Testis (tissue), 3 donors: ENCODE results near the gene SREBF2. TPM values are rescaled to one million over a fixed set of nuclear protein-coding genes. Genes with fewer than 3 reads are reported as not detected.

ENCODE experiments used
- DNase-seq: peaks from one replicate; pipeline ENCODE4 v3.0.0-alpha.2; 2019
- H3K27ac ChIP-seq, 2 donors: fragments of 200-600 bp; sonication (generic); one replicate each; pipeline ENCODE4 v1.5.1; 2019
- H3K27me3 ChIP-seq: fragments of 200-600 bp; sonication (generic); one replicate; pipeline ENCODE4 v1.5.1; 2019
- H3K36me3 ChIP-seq: fragments of 200-600 bp; sonication (generic); one replicate; pipeline ENCODE4 v1.5.1; 2017; ENCODE audit warnings: low read depth; ENCODE audit errors: missing control alignments
- H3K4me1 ChIP-seq: fragments of 200-600 bp; sonication (generic); one replicate; pipeline ENCODE4 v1.5.1; 2019
- H3K4me3 ChIP-seq, 2 donors: fragments of 200-600 bp; sonication (generic); one replicate each; pipeline ENCODE4 v1.5.1; 2017 to 2019
- H3K9me3 ChIP-seq: fragments of 200-600 bp; sonication (generic); one replicate; pipeline ENCODE4 v1.5.1; 2017
- POLR2A ChIP-seq: fragments of 450-650 bp; IDR thresholded peaks from one replicate; pipeline ENCODE4 v1.6.1; 2017; ENCODE audit warnings: antibody characterized with exemption, mild to moderate bottlenecking, moderate library complexity
- WGBS, 2 donors: methylation state at CpG; one replicate each; pipeline ENCODE4 v1.1.5; 2018; 5-methylcytosine and 5-hydroxymethylcytosine counted together
- intact Hi-C: fragments of 100-400 bp; cut with DNase I; formaldehyde crosslinking; loops from one replicate; pipeline ENCODE4 v1.15.1; 2023; ENCODE audit warnings: low total_unique reads
- polyA plus RNA-seq: library from polyadenylated mRNA; stranded (reverse); fragments of 350-450 nt; fragmentation: Illumina TruSeq; extraction: RNeasy Lipid Tissue Mini Kit (QIAGEN cat#74804); gene quantifications from one replicate; pipeline ENCODE4 v1.2.3, GENCODE V29; 2014; ENCODE audit warnings: low read depth, low replicate concordance; ENCODE audit not compliant: insufficient read depth
- total RNA-seq, 2 donors: library from RNA; depleted of rRNA; stranded (reverse); fragments of >200 nt; gene quantifications; one replicate each; pipeline ENCODE4 v1.2.3, GENCODE V29; 2016
- TF ChIP-seq, protein P1 (sequence below), 3 experiments: fragments of 450-650 bp in 2 of 3; fragments of 200-600 bp in 1 of 3; sonication (generic) in 1 of 3; IDR thresholded peaks; one replicate each; pipeline ENCODE4 v1.5.1; 2016 to 2019; ENCODE audit warnings: antibody characterized with exemption in 3 of 3, mild to moderate bottlenecking in 2 of 3, moderate library complexity in 1 of 3

The SREBF2 gene
- total and polyA plus RNA-seq, 3 donors from 2014 or later, result 59.7 to 119 (median 79.8) TPM

DNA sequence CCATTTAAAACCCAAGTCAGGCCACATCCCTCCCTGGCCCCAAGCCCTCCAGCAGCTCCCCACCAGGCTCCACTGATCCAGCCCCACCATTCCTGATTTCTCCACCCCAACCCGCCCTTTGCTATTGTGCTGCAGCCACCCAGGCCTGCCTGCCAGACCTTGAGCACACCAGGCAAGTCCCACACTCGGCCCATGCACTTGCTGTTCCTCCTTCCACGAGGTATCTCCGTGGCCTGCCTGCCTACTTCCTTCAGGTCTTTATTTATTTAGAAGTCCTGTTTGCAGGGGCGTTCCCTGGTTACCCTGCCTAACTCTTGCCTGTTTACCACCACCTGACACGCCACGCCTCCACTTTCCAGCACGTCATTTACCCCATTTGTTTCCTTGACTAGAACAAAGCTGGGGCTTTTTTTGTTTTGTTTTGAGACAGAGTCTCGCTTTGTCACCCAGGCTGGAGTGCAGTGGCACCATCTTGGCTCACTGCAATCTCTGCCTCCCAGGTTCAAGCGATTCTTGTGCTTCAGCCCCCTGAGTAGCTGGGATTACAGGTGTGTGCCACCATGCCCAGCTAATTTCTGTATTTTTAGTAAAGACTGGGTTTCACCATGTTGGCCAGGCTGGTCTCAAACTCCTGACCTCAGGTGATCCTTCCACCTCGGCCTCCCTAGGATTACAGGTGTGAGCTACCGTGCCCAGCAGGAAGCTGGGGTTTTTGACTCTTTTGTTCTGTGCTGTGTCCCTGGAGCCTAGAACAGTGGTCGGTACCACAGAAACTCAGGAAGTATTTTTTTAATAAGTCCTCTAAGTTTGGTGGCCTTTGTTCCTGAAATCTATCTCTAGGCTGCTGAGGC is 107.3 kb downstream of the SREBF2 start:
- DNase-seq, result peak; percentile 38
- Histone ChIP-seq H3K36me3 (no peaks in the 10 kb centered on the region), H3K27me3 (no peaks in the 10 kb centered on the region), H3K4me1 (peaks cover 4% of the 10 kb centered on the region), H3K4me3 (no peak overlapping the region), H3K27ac (no peak overlapping the region), H3K9me3 (no peaks in the 10 kb centered on the region)
- no peak for TF ChIP-seq POLR2A
- TF ChIP-seq, protein P1, sequence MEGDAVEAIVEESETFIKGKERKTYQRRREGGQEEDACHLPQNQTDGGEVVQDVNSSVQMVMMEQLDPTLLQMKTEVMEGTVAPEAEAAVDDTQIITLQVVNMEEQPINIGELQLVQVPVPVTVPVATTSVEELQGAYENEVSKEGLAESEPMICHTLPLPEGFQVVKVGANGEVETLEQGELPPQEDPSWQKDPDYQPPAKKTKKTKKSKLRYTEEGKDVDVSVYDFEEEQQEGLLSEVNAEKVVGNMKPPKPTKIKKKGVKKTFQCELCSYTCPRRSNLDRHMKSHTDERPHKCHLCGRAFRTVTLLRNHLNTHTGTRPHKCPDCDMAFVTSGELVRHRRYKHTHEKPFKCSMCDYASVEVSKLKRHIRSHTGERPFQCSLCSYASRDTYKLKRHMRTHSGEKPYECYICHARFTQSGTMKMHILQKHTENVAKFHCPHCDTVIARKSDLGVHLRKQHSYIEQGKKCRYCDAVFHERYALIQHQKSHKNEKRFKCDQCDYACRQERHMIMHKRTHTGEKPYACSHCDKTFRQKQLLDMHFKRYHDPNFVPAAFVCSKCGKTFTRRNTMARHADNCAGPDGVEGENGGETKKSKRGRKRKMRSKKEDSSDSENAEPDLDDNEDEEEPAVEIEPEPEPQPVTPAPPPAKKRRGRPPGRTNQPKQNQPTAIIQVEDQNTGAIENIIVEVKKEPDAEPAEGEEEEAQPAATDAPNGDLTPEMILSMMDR (IDR thresholded peaks at IDR 0.05), result no peak
- intact Hi-C loops, result loop anchor here (5.0 kb wide), 2 partner anchors 118 to 243 kb away; partner anchors contain the start of gene MEI1
- WGBS, 2 donors, result 77% methylated on average over 13 of the region's 13 CpGs

DNA sequence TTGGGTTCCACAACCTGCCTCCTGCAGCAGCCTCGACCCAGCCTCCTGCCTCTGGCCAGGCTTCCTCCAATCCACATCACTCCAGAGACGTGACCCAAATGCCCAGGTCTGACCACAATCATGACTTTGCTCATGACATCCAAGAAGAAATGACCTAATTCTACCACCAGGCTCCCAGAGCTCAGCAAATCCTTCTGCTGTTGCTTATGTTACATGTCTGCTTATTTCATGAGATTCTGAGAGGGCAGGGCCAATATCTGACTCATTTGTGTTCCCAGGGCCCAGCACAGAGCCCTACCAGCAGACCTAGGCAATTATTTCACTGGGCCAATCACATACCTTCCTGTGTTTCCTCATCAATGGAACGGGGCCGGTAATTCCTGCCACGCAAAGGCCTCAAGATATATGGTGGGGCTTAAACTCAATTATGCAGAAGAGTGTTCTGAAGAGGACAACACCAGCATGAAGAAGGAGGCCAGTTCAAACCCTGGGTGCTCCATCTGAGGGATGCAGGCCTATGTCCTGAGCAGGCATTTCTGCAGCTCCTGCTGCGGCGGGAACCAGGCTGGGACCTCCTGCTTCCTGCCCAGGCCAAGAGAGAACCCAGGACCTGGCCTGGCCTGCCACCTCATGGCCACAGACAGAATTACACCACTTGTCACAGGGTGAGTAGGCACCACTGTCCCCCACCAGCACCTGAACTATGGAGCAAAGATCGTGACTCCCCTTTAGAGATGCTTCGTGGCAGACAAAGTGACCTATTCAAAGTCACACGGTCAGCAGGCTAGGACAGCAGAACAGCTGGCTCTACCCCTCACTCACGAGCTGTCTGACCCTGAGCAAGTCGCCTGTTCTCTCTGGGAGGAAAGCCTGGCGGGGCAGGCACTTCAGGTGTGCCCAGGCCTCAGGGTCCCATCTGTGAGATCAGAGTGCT is 108.2 kb downstream of the SREBF2 start:
- WGBS, 2 donors, result 56 to 65% methylated on average over 13 of the region's 13 CpGs
- Histone ChIP-seq H3K4me1 (peaks cover 7% of the 10 kb centered on the region), H3K9me3 (no peaks in the 10 kb centered on the region), H3K27me3 (no peaks in the 10 kb centered on the region), H3K27ac (no peak overlapping the region), H3K36me3 (no peaks in the 10 kb centered on the region), H3K4me3 (no peak overlapping the region)
- intact Hi-C loops, result loop anchor here (5.0 kb wide), 2 partner anchors 119 to 244 kb away; partner anchors contain the start of gene MEI1
- peak; percentile 88 for DNase-seq
- TF ChIP-seq, protein P1 (IDR thresholded peaks at IDR 0.05), result peak; percentile 89 to 94 (median 91)
- no peak for TF ChIP-seq POLR2A

GRCh38 chr22:41943661-41944209 is 110.8 kb downstream of the SREBF2 start:
- Histone ChIP-seq H3K4me1 (peaks cover 9% of the 10 kb centered on the region), H3K36me3 (no peaks in the 10 kb centered on the region), H3K27ac (no peak overlapping the region), H3K4me3 (no peak overlapping the region), H3K9me3 (no peaks in the 10 kb centered on the region), H3K27me3 (no peaks in the 10 kb centered on the region)
- TF ChIP-seq, protein P1 (IDR thresholded peaks at IDR 0.05), result no peak
- TF ChIP-seq POLR2A, result no peak
- intact Hi-C loops, result loop anchor here (5.0 kb wide), 2 partner anchors 121 to 246 kb away; partner anchors contain the start of gene MEI1
- 78 to 85% methylated on average over 9 of the region's 9 CpGs for WGBS, 2 donors
- no peak for DNase-seq

- 0 to 1% methylated on average over 11 to 53 of the region's 56 CpGs for WGBS, 2 donors
- Histone ChIP-seq H3K4me1 (peaks cover 5% of the 10 kb centered on the region), H3K27ac (peak within 1 kb of the TSS; percentile 14 to 59), H3K4me3 (peak within 1 kb of the TSS; percentile 65 to 69), H3K9me3 (no peaks in the 10 kb centered on the region), H3K27me3 (no peaks in the 10 kb centered on the region), H3K36me3 (no peaks in the 10 kb centered on the region)
- no peak for TF ChIP-seq POLR2A
- TF ChIP-seq, protein P1 (IDR thresholded peaks at IDR 0.05), result peak in 1 of 3 experiments; percentile 12
- peak; percentile 96 for DNase-seq
- intact Hi-C loops, result no loop called here
These were observed 113.9 kb downstream of the SREBF2 start, which contains the start of gene CENPM for GRCh38 chr22:41946629-41947423. CENPM (minus strand) TSS chr22:41947152; CDS start chr22:41947076, 76 bp downstream.
